Tibial artery (tissue), 4 donors: ENCODE measurements around the gene C6orf141.

ENCODE experiments used
- DNase-seq, 2 donors: peaks; one replicate each; pipeline ENCODE4 v3.0.0-alpha.2; 2019
- H3K27ac ChIP-seq, 2 donors: fragments of 200-600 bp; sonication (generic) in 1 of 2; 1 replicate in 1 of 2; 2 replicates in 1 of 2; pipeline ENCODE4 v1.5.1; 2018 to 2019; ENCODE audit warnings: mild to moderate bottlenecking in 1 of 2
- H3K27me3 ChIP-seq, 2 donors: fragments of 200-600 bp; sonication (generic) in 1 of 2; one replicate each; pipeline versions ENCODE4 v1.5.1 to v1.6.0; 2016 to 2019
- H3K36me3 ChIP-seq, 3 donors: fragments of 200-600 bp; sonication (generic) in 2 of 3; one replicate each; pipeline ENCODE4 v1.5.1; 2016 to 2019; ENCODE audit warnings: mild to moderate bottlenecking in 2 of 3
- H3K4me1 ChIP-seq, 4 donors: fragments of 200-600 bp; sonication (generic) in 2 of 4; 1 replicate in 3 of 4; 2 replicates in 1 of 4; pipeline ENCODE4 v1.5.1; 2016 to 2019
- H3K4me3 ChIP-seq, 2 donors: fragments of 200-600 bp; sonication (generic) in 1 of 2; 1 replicate in 1 of 2; 2 replicates in 1 of 2; pipeline ENCODE4 v1.5.1; 2018 to 2019; ENCODE audit warnings: mild to moderate bottlenecking in 2 of 2
- H3K9me3 ChIP-seq, 3 donors: fragments of 200-600 bp; sonication (generic) in 1 of 3; one replicate each; pipeline ENCODE4 v1.5.1; 2016 to 2019
- CTCF ChIP-seq, 2 experiments: fragments of 200-600 bp in 1 of 2; fragments of 450-650 bp in 1 of 2; IDR thresholded peaks; one replicate each; pipeline ENCODE4 v1.5.1; 2017 to 2019; ENCODE audit warnings: antibody characterized with exemption in 2 of 2, mild to moderate bottlenecking in 1 of 2, moderate library complexity in 1 of 2
- intact Hi-C: fragments of 100-400 bp; cut with DNase I; formaldehyde crosslinking; loops from one replicate; pipeline ENCODE4 v1.15.0; 2023; ENCODE audit warnings: low total_unique reads

Gene C6orf141

GRCh38 chr6:49563006-49563886 lies 12.8 kb downstream of the C6orf141 start:
- intact Hi-C loops = no loop called here

GRCh38 chr6:49564552-49564951 lies 14.1 kb downstream of the C6orf141 start:
- Histone ChIP-seq H3K27me3 (no peaks in the 10 kb centered on the region), H3K4me1 (no peaks in the 10 kb centered on the region), H3K27ac (no peak overlapping the region), H3K36me3 (no peaks in the 10 kb centered on the region), H3K9me3 (no peaks in the 10 kb centered on the region), H3K4me3 (no peak overlapping the region)
- DNase-seq = no peak
- no peak for TF ChIP-seq CTCF (IDR thresholded peaks at IDR 0.05)
- intact Hi-C loops = no loop called here

More at GRCh38 chr6:49563006-49563886, 12.8 kb downstream of the C6orf141 start:
- H3K27ac ChIP-seq = no peak overlapping the region
- TF ChIP-seq CTCF (IDR thresholded peaks at IDR 0.05) = no peak
- no peaks in the 10 kb centered on the region for H3K36me3 ChIP-seq
- no peaks in the 10 kb centered on the region for H3K4me1 ChIP-seq
- H3K9me3 ChIP-seq = no peaks in the 10 kb centered on the region
- H3K27me3 ChIP-seq = no peaks in the 10 kb centered on the region
- no peak for DNase-seq
- H3K4me3 ChIP-seq = no peak overlapping the region

- Histone ChIP-seq H3K36me3 (no peaks in the 10 kb centered on the region), H3K27ac (no peak overlapping the region), H3K4me1 (peaks cover 0 to 4% (median 0%) of the 10 kb centered on the region in 4 donors), H3K27me3 (no peaks in the 10 kb centered on the region), H3K4me3 (no peak overlapping the region), H3K9me3 (no peaks in the 10 kb centered on the region)
- DNase-seq = no peak
- intact Hi-C loops = no loop called here
- TF ChIP-seq CTCF (IDR thresholded peaks at IDR 0.05) = no peak
Measured at GRCh38 chr6:49565261-49565660, 14.8 kb downstream of the C6orf141 start.

- no peak for DNase-seq
- H3K27ac ChIP-seq = no peak overlapping the region
- peaks cover 0 to 5% (median 0%) of the 10 kb centered on the region in 4 donors for H3K4me1 ChIP-seq
- H3K4me3 ChIP-seq = no peak overlapping the region
- no peak for TF ChIP-seq CTCF (IDR thresholded peaks at IDR 0.05)
- no peaks in the 10 kb centered on the region for H3K27me3 ChIP-seq
- no peaks in the 10 kb centered on the region for H3K9me3 ChIP-seq
- intact Hi-C loops = no loop called here
- no peaks in the 10 kb centered on the region for H3K36me3 ChIP-seq
Measured at GRCh38 chr6:49565855-49566254, 15.4 kb downstream of the C6orf141 start.

- H3K4me3 ChIP-seq = no peak overlapping the region
- intact Hi-C loops = no loop called here
Measured at GRCh38 chr6:49570474-49571079, 20.1 kb downstream of the C6orf141 start.

More at GRCh38 chr6:49570474-49571079, 20.1 kb downstream of the C6orf141 start:
- H3K9me3 ChIP-seq = no peaks in the 10 kb centered on the region
- no peak for DNase-seq
- peaks cover 0 to 5% (median 0%) of the 10 kb centered on the region in 4 donors for H3K4me1 ChIP-seq
- no peaks in the 10 kb centered on the region for H3K27me3 ChIP-seq
- no peak overlapping the region for H3K27ac ChIP-seq
- no peak for TF ChIP-seq CTCF (IDR thresholded peaks at IDR 0.05)
- no peaks in the 10 kb centered on the region for H3K36me3 ChIP-seq
